Cardiac muscle cell (in vitro differentiated cells and primary cell): ENCODE results near the gene ECD. TPM values are rescaled to one million over a fixed set of nuclear protein-coding genes. Genes with fewer than 3 reads are reported as not detected.

Experiments
- DNase-seq, 2 donors: peaks; one replicate each; pipeline versions ENCODE4 v3.0.0 to v3.0.0-alpha.2; 2010 to 2017; ENCODE audit warnings: low read depth in 1 of 2, low spot score in 1 of 2
- H3K27ac ChIP-seq: fragments of 200-600 bp; sonication (generic); 2 replicates; pipeline ENCODE4 v1.5.1; 2016
- H3K27me3 ChIP-seq: fragments of 200-600 bp; sonication (generic); 2 replicates; pipeline ENCODE4 v1.6.0; 2016; ENCODE audit warnings: control low read depth
- H3K36me3 ChIP-seq: fragments of 200-600 bp; sonication (generic); 2 replicates; pipeline ENCODE4 v1.5.1; 2016; ENCODE audit warnings: control low read depth
- H3K4me1 ChIP-seq: fragments of 200-600 bp; sonication (generic); 2 replicates; pipeline ENCODE4 v1.8.1; 2017; ENCODE audit warnings: low read depth, mild to moderate bottlenecking, mixed run types
- H3K4me3 ChIP-seq: fragments of 200-600 bp; sonication (generic); 2 replicates; pipeline ENCODE4 v1.5.1; 2016; ENCODE audit warnings: mild to moderate bottlenecking
- H3K9me3 ChIP-seq: fragments of 200-600 bp; sonication (generic); 2 replicates; pipeline ENCODE4 v1.5.1; 2017; ENCODE audit warnings: low read depth, mild to moderate bottlenecking, control low read depth
- polyA plus RNA-seq: library from polyadenylated mRNA; unstranded; fragments of >200 nt; fragmentation: Nextera tagmentation; extraction: Ambion mirVana; gene quantifications from 2 replicates; pipeline ENCODE4 v1.2.1, GENCODE V29; 2016
- total RNA-seq: library from RNA; depleted of rRNA; stranded (reverse); fragments of >200 nt; gene quantifications from 2 replicates; pipeline ENCODE4 v1.2.3, GENCODE V29; 2016
- TF ChIP-seq, protein P1 (sequence below): IDR thresholded peaks from 2 replicates; pipeline ENCODE4 v1.5.1; 2012; ENCODE audit warnings: low read depth, mild to moderate bottlenecking, low read length

ECD gene
- total and polyA plus RNA-seq, 2 experiments from 2014 or later = 20.0 to 21.8 TPM

DNA sequence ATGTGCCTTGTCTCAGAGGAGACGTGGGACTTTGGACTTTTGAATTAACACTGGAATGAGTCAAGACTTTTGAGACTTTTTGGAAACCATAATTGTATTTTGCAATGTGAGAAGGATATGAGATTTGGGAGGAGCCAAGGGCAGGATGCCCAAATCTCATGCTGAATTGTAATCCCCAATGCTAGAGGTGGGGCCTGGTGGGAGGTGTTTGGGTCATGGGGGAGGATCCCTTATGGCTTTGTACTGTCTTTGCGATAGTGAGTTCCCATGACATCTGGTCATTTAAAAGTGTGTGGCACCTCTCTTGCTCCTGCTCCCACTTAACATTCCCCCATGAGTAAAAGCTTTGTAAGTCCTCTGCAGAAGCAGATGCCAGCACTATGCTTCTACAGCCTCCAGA is 40.1 kb upstream of the ECD start:
- Histone ChIP-seq H3K4me1 (no peaks in the 10 kb centered on the region), H3K27ac (no peak overlapping the region), H3K36me3 (peaks cover 10% of the 10 kb centered on the region), H3K27me3 (no peaks in the 10 kb centered on the region), H3K9me3 (no peaks in the 10 kb centered on the region), H3K4me3 (no peak overlapping the region)
- TF ChIP-seq, protein P1, sequence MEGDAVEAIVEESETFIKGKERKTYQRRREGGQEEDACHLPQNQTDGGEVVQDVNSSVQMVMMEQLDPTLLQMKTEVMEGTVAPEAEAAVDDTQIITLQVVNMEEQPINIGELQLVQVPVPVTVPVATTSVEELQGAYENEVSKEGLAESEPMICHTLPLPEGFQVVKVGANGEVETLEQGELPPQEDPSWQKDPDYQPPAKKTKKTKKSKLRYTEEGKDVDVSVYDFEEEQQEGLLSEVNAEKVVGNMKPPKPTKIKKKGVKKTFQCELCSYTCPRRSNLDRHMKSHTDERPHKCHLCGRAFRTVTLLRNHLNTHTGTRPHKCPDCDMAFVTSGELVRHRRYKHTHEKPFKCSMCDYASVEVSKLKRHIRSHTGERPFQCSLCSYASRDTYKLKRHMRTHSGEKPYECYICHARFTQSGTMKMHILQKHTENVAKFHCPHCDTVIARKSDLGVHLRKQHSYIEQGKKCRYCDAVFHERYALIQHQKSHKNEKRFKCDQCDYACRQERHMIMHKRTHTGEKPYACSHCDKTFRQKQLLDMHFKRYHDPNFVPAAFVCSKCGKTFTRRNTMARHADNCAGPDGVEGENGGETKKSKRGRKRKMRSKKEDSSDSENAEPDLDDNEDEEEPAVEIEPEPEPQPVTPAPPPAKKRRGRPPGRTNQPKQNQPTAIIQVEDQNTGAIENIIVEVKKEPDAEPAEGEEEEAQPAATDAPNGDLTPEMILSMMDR = no peak
- DNase-seq = no peak

DNA sequence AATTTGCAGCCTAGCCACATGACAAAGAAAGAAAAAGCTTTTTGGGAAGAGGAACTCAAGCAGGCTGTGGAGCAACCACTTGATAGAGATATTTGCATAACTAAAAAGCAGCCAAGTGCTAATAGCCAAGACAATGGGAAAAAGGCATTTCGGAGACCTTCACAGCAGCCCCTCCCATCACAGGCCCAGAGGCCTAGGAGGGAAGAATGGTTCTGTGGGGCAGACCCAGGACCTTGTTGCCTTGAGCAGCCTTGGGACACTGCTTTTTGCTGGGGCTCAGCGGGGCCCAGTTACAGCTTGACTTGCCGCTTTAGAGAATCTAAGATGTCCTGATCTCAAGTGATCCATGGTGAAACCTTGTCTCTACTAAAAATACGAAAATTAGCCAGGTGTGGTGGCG is 38.6 kb upstream of the ECD start:
- Histone ChIP-seq H3K27me3 (no peaks in the 10 kb centered on the region), H3K9me3 (no peaks in the 10 kb centered on the region), H3K4me3 (no peak overlapping the region), H3K36me3 (peaks cover 10% of the 10 kb centered on the region), H3K4me1 (no peaks in the 10 kb centered on the region), H3K27ac (no peak overlapping the region)
- DNase-seq = no peak
- TF ChIP-seq, protein P1 = no peak

DNA sequence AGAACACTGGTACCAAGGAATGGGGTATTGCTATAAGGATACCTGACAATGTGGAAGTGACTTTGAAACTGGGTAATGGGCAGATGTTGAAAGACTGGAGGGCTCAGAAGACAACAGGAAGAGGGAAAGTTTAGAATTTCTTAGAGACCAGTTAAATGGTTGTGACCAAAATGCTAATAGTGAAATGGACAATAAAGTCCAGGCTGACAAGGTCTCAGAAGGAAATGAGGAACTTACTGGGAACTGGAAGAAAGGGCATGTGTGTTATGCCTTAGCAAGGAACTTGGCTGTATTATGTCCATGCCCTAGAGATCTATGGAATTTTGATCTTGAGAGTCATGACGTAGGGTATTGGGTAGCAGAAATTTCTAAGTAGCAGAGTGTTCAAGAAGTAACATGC is 38.1 kb upstream of the ECD start:
- Histone ChIP-seq H3K27ac (no peak overlapping the region), H3K4me1 (no peaks in the 10 kb centered on the region), H3K9me3 (no peaks in the 10 kb centered on the region), H3K36me3 (peaks cover 9% of the 10 kb centered on the region), H3K4me3 (no peak overlapping the region), H3K27me3 (no peaks in the 10 kb centered on the region)
- TF ChIP-seq, protein P1 = no peak
- no peak for DNase-seq

DNA sequence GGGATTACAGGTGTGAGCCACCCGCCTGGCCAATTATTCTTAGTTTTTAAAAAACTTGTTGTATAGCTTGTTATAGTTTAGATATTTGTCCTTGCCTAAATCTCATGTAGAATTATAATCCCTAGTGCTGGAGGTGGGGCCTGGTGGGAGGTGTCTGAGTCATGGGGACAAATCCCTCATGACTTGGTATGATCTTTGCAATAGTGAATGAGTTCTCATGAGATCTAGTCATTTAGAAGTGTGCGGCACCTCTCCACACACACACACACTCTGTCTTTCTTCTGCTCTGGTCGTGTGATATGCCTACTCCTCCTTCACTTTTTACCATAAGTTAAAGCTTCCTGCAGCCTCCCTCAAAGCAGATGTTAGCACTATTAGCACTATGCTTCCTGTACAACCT is 37.3 kb upstream of the ECD start:
- TF ChIP-seq, protein P1 = no peak
- no peaks in the 10 kb centered on the region for H3K27me3 ChIP-seq
- no peak overlapping the region for H3K4me3 ChIP-seq
- H3K36me3 ChIP-seq = peaks cover 4% of the 10 kb centered on the region
- no peaks in the 10 kb centered on the region for H3K9me3 ChIP-seq
- no peak overlapping the region for H3K27ac ChIP-seq
- H3K4me1 ChIP-seq = no peaks in the 10 kb centered on the region
- no peak for DNase-seq

DNA sequence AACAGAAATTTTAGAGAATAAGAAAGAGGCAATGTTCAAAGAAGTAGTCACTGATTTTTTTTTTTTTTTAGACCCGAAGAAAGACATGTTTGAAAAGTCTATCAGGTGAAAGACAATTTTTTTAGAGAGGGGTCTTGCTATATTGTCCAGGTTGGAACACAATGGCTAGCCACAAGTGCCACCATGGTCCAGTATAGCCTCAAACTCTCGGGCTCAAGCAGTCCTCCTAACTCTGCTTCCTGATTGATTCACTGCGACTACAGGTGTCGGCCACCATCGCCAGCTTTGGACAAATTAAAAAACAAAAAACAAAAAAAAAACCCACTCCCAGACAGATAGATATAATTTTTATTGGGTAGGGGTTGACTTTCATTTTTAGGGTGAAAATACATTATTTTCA is 22.4 kb upstream of the ECD start:
- no peak for DNase-seq
- Histone ChIP-seq H3K36me3 (peaks cover 11% of the 10 kb centered on the region), H3K27me3 (no peaks in the 10 kb centered on the region)

More for the DNA sequence above, 22.4 kb upstream of the ECD start:
- H3K9me3 ChIP-seq = no peaks in the 10 kb centered on the region
- H3K27ac ChIP-seq = no peak overlapping the region
- no peak overlapping the region for H3K4me3 ChIP-seq
- TF ChIP-seq, protein P1 = no peak
- no peaks in the 10 kb centered on the region for H3K4me1 ChIP-seq
